HG03066 (cell line): ENCODE results near the gene METAP1D.

Experiments used
- ATAC-seq: cut with Tn5 transposase; IDR thresholded peaks from one replicate; pipeline ENCODE4 v1.9.1; 2021; ENCODE audit warnings: low read depth; ENCODE audit not compliant: unreplicated experiment

METAP1D gene

DNA sequence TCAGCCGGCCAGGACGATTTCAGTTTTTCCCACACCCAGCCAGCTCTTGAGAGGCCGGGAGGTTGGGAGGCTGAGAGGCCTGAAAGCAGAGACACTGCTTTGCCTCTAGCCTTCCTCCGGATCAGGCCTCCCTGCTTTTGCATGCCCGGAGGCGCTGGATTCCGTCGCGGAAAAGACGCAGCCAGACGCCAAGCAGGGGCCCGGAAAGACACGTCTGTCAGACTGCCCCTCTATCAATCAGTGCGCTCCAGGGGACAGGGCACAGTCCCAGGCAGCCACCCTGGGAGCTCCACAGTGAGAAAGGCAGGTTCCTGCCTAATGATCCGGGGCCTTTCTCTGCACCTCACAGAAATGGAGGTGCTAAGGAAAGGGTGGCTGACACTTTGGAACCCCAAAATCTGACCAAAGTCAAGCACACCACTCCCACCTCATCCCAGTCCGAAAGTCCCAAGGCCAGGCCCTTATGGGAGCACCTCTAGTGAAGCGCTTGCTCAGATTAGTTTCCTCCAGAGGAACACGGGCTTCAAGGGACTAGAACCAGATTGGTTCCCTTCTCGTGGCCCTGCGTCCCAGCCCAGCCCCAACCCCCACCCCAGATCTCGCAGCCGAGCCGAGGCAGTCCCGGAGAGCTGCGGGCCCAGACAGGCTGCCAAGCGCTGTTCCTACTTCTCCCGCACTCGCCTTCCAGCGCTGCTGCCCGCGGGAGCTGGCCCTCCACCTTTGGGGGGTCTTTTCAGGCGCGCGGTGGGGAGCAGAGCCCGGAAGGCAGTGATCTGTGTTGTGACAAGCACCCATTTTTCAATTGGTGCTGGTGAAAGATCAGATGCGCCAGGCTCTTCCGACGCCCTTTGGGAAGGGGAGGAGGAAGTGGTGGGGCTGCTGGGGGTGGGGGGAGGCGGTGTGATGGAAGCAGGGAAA, 90.5 kb downstream of the METAP1D start:
- no peak for ATAC-seq

DNA sequence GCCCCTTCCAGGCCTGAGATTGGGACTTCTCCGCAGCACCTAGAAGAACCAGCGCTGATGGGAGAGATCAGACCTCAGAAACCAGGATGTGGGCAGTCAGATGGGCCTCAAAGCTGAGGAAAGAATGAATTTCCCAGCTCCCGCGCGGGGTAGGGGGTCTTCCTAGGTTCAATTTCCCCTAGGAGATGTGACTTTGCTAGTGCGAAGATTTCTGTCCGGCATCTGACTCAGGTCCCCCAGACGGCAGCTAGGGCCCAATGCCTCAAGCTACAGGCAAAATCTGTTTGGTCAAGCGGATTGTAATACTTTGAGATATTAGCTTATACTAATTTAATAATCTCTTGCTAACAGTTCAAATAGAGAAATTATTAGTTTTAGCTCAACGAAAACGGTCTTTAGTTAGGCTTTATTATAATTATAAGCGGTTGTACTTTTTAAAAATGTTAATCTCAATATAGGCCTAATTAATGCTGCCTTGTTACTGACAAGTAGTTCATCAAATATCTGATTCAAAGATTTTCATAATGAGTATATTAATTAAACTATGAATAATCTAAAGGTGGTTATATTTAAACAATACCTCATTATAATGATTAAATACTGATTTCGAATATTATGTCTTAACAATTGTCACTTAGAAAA, 91.4 kb downstream of the METAP1D start:
- ATAC-seq = no peak

DNA sequence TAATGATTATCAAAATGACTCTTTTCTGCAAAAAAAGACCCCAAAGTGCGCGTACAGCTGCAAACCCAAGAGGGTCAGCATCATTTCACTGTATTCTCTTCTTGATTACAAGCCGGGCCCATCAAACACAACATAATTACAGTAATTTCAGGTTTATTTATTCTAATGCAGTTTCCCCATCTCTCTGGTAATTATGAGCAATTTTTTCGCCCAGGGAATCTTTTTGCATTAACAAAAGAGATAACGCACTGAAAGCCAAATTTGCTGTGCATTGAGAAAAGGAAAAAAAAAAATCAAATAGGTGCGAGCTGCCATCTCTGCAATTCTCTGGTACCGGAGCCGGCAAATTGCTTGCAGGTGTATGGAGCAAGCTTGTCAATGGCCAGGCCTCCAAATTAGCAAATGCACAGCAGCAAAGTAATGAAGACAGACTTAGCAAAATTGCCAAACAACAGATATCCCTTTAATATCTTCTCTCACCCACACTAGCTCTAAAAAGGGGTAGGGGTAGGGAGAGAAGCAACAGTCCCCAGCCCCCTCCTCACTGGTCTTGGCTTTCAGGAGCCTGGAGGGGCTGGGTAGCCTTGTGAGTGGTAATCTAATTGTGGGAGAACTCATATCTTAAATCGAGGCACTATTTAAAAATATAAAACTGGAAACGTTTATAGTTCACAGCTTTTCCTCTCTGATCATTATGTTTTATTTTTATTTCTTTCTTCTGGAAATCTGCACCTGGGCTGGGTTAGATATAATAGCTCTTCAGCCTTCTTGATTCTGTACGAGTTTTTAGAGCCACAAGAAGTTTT, 92.2 kb downstream of the METAP1D start:
- no peak for ATAC-seq

DNA sequence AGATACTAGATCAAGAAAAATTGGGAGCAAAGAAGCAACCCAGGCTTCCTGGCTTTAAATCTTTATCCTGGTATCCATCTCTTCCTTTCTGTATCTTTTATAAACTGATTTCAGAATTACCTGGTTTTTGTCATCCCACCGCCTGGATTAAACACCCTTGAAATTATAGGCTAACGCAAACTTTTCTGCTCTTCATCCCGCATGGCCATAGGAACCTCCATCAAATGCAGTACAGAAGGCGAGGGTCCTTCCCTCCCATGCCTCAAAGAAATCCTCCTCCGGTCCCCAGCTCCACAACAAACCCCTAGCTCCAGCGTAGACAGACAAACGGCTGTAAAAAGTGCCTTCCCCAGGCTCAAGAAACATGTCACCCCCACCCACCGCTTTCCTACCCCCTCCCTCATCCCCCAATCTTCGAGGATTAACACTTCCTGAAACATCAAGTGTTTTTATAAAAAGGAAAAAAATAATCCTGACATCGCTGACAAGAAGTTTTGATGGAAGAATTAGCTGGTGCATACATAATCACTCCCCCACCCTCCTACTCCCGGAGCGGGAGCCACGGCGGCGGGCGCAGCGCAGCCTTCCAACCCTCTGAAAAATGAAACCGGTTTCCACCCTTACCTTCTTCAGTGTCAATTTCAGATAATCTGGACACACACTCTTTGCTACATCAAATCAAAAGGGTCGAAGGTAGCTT, 93.1 kb downstream of the METAP1D start:
- ATAC-seq = no peak

DNA sequence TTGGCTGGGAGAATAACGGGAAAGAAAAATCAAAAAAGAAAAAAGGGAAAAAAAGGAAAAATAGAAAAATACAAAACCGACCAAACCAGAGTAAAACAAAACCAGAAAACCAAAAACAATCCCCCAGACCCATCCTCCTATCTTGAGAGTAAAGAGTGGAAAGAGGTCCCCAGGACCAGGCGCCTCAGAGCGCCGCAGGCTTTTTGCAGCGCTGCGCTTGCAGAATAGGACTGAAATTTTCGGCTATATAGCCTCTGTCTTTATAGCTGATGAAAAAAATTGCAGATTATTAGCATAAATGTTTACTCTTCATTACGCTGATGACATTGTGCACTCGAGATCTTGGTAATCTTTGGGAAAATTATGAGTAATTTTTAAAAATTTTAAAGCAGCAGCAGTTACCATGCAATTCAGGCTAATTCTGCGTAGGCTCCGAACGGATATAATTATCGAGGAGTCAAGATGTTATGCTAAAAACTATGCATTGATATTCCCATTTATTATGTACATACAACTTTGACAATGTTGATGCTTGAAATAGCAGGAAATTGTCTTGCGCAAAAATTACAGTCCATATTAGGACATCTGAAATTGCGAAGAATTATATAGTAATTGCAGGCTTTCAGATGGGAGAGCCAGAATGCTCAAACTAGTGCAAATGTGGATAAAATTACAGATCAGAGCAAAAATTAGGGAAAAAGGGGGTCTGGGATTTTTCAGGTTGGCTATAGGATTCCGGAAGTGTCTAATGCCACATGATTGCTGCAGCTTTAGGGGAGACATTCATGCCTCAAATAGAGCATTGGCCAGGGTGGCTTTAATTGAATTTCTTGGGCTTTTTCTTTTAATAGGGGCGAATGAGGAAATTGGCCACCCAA, 93.9 kb downstream of the METAP1D start:
- ATAC-seq = no peak

DNA sequence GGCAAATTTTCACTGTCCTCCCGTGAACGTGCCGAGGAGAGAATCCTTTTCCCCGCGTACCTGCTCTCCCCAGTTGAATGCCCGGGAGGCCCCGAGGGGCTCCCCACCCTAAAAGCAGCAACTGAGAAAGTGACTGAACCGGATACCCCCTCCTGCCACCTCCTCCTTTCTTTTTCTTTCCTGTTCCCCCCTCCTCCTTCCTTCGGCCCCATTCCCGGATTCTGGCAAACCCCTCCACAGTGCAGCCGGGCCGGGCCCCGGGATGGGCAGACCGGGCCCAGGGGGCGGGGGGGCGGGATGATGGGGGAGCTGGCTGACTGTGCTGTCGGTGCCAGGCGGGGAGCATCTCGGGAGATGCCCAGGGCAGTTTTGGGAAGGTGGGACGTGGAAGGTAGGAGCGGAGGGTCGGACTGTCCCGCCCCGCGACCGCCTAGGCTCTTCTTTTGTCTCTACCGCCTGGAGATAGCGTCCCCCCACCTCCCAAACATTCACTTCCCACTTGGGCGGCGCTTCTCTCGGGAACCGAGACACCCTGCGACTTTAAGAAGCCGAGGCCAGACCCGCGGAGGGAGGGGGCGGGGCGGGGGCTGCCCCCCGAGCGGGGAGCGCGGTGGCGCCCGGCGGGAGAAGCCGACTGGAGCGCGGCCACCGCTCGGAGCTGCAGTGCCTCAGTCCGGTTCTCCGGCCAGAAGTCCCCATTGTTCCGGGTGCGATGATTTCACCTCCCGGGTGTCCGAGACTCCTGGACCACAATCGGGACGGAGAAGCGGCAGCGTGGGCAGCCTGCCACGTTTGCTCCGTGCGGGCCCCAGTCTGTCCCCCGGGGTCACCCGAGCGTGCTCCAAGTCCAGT, 94.8 kb downstream of the METAP1D start:
- no peak for ATAC-seq

DNA sequence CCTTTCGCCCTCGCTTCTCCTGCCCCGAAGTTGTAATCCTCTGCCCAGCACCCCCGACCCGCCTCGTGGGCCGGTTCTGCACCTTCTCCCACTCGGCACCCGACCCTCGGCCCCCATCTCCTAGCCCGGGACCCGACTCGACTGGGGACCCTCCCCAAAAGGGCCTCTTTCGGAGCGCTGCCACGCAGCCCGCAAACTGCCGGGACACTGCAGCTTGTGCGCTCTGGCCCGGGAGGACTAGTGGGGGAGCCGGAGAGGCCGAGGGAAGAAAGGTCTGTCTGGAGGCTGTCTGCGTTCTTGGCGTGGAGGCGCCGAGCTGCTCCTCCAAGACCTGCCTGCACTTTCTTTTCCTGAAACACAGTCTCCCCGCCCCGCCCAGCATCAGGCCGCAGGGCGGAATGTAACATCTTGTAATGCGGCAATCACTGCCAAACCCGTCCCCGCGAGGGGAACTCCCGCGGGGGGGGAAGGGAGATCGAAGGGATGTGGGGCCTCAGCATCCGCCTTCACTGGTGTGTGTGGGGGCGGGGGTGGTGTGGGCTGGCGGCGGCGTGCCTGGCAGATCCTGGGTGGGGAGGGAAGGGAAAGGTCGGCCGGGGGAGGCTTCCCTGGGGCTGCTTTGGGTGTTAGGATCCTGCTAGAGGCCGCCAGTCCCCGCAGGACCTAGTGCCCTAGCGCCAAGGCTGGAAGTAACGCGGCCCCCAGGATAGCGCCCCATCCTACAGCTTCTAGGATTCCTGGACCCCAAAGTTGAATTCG, 95.6 kb downstream of the METAP1D start:
- no peak for ATAC-seq

DNA sequence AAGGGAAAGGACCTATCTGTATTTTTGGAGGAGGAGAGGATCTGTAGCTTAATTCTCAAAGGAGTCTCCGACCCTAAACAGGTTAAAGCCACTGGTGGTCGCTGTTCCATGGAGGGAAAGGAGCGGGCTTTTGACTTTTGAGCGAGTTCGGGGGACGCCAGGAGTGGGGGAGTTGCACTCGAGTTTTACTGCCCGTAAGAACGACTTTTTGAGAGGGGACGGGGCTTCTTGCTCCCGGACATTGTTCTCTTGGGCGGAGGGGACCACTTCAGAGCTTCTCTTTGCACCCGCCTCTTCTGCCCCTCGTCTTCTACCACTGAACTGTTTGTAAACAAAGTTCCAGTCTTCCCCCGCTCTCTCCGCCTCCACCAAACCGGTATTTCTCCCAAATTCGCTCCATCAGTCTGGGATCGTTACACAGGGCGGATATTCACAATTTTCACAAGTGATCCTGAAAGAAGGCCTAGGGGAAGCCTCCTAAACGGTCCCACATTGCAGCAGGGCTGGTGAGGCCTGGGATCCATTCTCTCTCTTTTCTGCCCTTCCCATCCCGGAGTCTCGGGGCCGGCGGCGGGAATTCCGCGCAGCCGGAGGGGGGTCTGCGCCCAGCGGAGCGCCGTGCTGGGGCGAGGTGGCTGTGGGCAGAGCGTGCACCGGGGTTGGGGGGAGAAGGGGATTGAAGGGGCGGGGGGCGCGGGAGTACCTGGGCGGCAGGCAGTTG, 96.3 kb downstream of the METAP1D start:
- ATAC-seq = no peak

DNA sequence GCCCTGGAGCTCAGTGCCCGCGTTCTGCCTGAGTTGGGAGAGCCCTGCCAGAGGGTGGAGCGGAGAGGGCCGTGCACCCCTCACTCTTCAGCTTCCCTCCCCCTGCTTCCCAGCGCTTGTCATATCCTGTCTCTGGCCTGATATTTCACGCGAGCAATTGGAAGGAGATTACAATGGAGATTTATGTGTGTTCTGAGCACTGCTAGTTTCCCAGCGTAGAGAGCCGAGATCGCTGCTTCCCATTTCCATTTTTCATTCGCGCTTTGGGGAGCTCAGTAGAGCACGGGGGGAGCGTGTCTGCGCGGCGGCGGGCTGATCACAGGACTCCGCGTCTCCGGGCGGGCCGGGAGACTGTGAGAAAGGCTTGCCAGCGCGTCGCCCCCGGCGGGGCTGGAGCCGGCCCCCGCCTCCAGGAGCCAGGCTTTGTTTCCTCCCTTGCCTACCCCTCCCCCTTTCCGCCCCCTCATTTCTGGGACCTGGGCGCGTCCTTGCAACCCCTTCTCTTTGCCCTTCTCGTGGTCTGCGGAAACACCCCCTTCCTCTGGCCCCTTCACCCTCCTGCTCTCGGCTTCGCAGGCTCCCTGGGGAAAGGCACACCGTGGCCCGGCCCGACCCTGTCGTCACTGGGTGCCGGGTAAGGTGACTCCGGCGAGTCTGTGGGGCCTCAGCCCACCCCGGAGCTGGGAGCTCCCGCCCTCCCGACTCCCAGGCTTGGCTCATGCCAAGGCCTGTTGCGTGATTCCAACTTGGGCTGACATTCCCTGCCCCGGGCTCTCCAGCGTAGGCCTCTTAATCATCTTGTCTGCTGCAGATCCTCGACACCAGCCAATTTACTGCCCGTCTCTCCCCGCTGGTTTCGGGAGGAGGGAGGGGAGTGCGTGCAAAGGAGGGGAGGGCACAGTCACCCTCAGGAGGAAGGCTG, 97.1 kb downstream of the METAP1D start:
- ATAC-seq = no peak

DNA sequence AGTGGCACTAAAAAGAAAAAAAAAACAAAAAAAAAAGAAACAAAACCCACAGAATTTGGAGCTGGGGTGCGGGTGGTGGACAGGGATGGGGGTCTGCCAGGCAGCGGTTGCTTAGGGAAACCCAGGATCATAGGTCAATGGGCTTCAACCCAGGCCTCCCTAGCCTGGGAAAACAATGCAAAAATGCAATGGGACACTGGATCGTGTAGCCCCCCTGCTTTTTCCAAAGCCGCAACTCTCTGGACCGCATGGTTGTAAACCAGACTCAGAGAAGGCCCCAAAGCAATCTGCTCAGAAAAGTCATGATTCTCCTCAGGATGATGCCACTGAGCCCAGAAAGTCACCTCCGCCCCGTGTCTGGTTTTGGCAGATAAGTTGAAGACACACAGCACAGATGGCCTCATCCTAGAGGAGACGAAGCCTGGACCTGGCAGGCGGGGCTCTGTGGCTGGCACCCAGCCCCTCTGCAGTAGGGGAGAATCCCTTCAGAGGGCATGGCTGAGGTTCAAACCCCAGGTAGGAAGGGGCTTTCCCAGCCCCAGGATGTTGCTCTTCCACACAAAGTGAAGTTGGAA, 97.9 kb downstream of the METAP1D start:
- no peak for ATAC-seq

DNA sequence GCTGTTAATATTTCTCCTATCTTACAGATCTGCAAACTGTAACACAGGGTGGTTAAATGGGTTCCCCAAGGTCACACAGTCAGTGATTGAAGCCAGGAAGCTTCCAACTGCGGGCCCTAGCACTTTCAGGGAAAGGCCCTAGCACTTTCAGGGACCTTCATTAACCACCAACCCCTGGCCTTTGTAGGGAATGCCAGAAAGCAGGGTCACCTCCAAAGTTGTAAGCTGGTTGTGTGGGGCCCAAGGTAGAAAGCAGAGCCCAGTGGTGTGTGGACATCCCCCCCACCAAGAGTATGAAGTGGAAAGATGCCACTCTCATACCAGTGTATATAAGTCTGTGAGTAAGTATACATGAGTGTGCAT, 98.5 kb downstream of the METAP1D start:
- ATAC-seq = no peak

DNA sequence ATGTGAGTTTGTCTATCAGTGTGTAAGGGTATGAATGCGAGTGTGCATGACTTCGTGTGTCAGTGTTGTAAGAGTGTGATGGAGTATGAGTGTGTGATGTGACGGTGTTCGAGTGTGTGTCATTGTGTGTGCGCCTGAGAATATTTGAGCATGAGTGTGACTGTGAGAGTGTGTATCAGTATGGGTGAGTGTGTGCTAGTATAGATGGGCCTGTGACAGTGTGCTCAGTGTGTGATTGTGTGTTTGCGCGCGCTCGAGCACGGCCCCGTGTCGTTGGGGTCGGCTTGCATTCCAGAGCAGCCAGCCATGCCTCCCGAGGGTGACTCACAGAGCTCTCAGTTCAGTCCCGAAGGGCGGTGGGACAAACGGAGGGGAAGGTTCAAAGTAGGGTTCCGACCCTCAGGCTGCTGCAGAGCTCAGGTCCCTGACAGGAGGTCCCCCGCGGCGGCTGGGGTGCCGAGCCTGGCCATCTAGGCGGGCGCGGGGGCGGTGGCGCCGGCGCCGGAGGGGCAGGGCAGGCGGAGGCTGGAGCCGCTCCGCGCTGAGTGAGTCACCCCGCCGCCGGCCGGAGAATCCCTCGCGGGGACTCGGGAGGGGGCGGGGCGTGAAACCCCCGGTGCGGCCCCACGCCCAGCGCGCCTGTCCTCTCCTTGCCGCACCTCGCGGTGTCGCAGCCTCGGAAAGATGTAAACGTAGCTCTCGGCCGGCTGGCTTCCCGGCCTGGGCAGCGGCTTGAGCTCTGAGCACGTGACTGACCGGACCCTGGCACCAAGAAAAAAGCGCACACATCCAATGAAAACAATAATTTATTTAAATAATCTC, 99.1 kb downstream of the METAP1D start:
- no peak for ATAC-seq

DNA sequence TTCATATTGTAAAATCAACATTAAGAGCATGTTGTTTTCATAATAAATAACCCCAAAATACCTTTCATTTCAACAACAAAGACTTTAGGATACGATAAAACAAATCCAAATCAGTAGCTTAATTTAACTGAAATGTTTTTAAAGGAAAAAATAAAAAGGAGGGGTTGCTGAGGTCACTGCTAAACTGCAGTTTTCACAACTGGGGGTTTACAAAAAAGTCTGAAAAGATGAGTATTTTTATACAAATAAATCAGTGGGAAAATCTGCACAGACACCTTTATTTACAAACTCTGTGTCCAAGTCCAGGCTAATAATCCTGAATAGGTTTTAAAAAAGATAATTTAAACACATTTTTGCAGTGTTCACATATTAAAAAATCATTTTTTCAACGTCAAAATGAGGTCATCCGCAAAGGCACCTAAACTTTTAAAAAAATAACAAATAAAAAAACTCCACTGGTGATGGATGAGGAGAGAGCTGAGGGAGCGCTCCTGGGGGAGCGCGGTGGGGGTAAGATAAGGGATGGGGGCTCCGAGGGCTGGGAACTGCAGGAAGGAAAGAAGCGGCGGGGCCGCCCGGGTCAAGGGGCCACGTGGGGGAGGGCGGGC, 99.8 kb downstream of the METAP1D start:
- ATAC-seq = no peak

DNA sequence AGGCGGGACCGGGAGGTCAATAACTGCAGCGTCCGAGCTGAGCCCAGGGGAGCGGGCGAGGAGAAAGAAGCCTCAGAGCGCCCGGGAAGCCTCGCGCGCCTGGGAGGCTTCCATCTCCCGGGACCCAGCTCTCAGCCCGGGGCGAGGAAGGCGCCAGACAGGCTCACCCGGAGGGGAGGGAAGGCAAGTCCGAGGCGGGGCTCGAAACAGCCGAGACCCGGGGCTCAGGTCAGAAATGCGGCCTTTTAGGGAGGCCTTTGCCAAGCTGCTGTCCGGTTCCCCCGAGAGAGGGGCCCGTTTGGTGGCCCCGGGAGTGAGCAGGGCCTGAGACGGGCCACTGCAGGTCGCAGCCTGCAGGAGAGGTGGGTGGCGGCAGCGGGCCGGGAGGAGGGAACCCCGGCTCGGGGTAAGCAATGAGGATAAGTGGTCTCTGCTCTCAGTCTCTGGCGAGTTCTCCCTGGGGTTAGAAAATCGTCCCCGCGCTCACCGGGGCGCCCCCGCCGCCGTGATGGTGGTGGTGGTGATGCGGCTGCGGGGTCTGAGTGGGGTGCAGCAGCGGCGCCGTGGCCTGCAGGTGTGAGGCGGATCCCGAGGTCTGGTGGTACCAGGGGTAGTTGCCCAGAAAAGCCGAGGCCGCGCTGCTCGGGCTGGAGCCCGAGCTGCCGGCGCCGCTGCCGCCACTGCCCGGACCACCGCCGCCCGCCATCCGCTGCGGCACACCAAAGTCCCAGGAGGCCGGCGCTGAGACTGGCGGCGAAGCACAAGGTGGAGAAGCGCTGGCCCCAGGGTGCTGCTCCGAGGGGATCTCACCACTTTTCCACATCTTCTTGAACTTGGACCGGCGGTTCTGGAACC, 100.6 kb downstream of the METAP1D start:
- ATAC-seq = no peak
